Activated CD4-positive, CD25-positive, alpha-beta regulatory T cell (primary cell): ENCODE measurements around the gene TARS3.
"Not testable (repeated sequence)": the region's sequence is repeated elsewhere in the genome, so short reads cannot be mapped to it uniquely, and the experiment has no call there.

ENCODE experiments used
- DNase-seq, 4 experiments: peaks; one replicate each; lab custom pipeline; 2025; lab: John Stamatoyannopoulos, UW

TARS3 gene

DNA sequence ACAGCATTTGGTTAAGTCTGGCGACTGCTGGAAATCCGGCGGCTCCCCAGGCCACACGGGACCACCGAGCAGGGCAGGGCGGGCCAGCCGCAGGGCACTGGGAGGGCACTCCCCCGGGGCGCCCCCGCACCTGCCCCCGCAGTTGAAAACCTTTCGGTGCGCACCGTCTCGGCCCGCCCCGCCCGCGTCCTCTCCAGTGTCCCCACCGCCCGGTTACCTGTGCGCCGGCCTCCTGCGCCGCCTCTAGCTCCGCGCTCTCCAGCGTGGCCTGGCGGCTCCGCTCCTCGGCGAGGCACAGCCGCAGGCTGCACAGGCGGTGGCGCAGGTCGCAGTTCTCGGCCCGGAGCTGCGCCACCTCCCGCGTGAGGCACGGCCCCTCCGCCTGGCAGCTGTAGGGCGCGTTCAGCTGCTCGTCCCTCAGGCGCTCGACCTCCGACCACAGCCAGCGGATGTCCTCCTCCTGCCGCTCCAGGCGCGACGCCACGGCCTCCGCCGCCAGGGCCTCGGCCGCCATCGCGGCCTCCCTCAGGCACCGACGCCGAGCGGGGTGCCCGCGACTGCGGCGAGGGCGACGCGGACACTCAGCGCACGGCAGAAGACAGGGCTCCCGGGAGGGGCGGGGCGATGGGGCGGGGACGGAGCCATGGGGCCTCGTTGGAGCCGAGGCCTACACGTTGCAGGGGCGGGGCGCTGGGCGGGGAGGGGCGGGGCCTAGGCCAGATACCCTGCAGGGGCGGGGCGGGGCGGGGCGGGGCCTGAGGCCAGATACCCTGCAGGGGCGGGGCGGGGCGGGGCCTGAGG lies at the start of gene TARS3:
TARS3 (minus strand) TSS at position 600 of the 801 bp plus-strand sequence; CDS start at position 514, 86 bp downstream.
- DNase-seq: peak; percentile 92 to 98 (median 96)

DNA sequence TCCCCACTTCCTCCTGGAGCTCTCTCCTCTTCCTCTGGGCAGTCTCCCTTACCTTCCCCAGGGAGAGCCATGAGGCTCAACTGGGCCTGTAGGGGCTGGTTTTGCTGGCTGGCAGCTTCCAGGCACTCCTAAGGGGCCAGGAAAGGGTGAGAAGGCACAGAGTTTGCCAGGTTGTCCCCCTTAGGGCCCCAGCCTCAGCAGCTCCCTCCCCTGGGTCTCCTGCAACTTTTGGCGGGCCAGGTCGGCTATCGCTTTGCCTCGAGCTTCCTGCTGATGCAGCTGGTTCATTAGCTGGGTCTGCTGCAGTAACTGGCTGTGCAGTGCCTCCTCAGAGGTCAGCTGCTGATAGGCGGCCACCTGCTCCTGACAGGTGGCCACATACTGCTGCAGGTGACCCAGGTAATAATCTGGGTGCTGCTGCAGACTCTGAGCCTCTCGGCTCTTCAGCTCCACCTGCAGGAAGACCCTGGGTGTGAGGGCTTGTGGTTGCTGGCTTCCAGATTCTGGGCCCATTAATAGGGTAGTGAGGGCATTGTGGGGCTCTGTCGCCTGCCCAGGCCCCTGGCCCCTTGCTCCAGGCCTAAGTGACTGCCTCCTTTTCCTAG lies 49.3 kb upstream of the TARS3 start:
- no peak for DNase-seq

DNA sequence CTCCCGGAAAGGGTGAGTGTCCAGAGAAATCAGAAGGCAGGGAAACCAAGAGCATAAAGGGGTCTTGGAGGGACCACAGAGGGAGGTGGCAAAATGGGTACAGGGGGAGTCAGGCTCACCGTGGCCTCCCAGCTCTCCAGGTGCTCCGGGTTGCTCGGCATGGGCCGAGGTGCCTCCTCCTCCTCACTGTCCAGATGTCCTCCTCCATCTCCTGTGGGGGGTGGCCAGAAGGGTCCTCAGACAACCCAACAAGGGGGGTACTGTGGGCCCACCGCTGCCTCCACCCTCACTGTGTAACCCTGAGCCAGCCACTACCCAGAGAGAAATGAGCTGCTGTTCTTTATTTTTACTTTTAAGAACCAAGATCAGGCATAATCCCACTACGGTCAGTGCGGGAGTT lies 48.6 kb upstream of the TARS3 start:
- DNase-seq: no peak

DNA sequence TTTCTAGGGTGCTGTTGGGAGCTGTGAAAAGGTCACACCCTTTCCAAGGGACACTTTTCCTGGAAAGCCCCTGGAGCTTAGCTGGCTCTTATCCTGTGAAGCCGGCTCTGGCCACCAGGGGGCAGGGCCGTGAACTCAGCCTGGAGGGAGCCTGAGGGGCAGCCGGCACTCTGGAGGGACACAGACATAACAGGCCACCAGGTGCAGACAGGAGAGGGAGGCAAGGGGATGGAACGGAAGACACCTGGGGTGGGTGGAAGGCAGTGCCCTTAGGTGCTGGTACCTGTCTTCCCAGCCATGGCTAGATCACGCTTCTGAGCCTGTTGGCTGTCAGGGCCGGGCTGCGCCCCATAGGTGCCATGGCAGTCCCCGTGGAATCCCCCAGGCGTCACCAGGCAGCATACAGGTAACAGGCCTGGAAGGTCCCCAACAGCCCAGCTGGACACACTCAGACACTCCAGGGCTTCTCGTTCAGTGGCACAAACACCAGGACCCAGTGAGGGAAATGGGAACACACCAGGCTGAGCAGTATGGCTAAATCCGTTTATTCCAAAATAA lies 42.9 kb upstream of the TARS3 start:
- DNase-seq: not testable (repeated sequence)

DNA sequence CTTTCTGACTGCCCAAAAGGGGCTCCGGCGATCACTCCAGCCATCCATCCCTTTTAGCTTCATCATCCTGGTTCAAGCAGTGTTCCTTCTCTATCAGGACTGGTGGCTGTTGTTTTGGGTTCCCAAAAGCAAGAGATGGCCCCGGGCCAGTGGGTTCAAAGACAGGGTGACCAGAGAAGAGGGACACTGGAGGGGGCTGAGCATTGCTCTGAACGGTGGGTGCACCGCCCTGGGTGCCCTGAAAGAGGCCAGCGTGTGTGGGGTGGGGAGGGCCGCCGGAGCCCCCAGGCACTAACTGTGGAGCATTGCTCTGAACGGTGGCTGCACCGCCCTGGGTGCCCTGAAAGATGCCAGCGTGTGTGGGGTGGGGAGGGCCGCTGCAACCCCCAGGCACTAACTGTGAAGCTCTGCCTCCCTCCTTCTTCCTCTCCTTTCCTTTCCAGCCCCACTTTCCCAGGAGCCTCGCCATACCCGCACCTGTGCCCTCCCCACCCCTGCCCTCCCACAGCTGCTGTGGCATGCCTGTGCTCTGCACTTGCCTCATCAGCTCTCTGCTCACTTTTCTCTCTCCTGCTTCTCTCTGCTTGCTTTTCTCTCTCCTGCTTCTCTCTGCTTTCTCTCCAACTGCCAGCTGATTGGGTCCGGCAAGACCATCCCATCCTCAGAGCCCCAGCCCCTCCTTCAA lies 41.6 kb upstream of the TARS3 start:
- no peak for DNase-seq

DNA sequence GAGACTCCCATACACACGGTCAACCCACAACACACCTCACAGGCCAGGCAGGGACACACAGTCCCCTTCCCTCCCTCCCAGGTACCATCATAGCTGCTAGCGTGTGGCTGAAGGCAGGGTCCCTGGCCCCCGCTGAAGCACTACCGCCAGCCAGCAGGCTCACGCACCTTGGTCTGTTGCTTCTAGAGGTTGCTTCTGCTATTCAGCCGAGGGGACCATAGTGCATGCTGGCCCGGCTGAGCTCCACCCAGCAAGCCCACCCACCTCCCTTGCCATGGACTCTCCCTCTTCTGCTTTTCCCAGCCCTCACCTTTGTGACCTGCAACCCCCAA lies 41.0 kb upstream of the TARS3 start:
- not testable (repeated sequence) for DNase-seq

DNA sequence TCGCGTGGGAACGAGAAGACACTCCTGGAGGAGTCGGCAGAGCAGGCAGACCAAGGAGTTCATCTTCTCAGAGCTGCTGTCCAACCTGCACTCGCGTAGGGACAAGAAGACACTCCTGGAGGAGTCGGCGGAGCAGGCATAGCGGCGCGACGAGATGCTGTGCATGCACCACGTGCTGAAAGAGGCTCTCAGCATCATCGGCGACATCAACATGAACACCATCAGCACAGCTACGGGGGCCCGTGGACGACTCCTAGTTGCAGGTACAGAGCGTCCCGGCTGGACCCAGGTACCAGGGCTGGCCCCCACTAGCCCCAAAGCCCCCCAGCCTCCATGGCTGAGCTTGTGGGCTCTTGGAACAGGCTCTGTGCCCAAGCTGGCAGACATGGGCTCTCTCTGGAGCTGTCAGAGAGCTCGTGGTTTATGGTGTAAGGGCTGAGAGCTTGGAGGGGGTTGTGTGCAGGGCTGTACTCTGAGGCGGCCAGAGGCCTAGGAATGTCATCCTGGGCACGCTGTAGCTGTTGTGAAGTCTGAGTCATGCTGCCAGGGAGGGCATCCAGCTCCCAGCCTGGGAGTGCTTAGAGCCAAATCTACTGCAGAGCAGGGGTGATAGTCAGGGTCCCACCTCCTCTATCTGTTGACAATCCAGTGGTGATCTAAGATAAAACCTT lies 40.5 kb upstream of the TARS3 start:
- not testable (repeated sequence) for DNase-seq

DNA sequence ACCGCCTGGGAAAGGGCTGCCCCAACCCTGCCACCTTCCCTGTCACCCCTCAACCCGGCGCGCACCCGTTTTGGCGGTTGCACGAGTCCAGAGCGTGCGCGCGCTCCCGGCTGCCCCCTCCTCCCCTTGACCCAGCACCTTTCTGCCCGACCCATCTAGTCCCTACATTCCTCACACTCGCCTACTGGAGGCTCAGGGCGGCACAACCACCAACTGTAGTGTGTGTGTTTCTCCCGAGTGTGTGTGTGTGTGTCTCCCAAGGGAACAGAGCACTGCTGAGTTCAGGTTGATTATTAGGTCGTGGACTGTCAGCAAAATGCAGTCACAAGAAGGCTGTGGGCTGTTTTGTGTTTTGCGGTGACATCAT lies 22.4 kb upstream of the TARS3 start:
- not testable (repeated sequence) for DNase-seq

DNA sequence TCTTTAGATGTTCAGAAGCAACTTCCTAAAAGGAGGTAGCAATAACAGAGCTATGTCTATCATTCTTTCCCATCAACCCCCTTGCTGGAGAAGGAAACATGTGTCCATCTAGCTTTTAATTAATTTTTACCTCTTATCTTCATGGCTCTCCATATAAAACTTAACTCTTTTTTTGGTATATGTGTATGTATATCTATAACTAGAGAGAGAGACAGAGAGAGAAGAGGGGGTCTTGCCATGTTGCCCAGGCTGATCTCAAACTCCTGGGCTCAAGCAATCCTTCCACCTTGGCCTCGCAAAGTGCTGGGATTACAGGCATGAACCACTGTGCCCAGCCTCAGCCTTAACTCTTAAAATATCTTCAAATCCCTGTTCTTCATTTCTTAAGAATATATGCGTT lies 10.6 kb upstream of the TARS3 start:
- not testable (repeated sequence) for DNase-seq

DNA sequence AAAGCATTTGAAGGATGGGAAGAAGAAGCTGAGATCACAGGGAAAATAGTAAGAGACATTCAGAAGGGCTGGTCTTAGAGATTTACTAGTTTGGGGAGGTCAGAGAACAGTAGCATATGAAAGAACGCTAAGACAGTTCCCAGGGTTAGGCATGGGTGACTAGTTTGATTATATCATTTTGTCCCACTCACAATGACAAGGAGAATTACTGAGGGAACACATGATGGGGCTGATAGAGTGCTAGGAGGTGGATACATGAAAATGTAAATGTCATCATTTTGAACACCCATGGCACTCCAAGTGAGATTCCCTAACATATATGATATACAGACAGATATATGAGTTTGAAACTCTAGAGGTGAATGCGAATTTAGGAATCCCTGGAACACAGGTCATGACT lies 9.3 kb upstream of the TARS3 start:
- DNase-seq: no peak

DNA sequence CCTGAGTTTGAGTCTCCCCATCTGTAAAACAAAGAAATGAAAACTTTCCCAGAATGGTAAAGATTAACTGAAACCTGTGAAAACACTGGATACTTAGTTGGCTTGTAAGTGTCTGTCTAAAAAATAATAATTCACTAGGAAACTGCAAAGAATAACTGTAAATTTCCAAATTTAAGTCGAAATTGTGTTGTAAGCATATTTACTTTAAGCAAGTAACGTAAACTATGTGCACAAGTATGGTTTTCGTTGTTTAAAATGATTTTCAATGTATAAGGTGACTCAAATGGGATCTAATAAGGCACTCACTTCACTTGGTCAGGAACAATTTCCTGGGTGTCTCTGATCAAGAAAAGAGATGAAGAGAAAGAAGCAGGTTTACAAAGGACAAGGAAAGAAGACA lies 8.5 kb upstream of the TARS3 start:
- DNase-seq: no peak

DNA sequence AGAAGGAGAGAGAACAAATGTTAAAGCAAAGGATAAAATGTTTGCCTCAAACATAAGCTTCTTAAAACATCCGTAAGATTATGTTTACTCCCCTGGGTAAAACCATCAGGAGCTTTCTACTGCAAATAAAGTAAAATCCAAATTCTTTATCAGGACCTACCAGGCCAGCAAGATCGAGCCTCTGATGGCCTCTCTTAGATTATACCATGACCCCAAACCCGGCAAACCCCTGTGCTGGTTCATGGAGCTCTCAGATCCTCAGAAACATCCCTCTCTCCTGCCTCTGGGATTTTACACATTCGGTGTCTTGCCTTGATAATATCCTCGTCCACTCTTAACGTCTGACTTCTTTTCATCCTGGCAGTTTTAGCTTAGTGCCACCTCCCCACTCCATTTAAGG lies 7.5 kb upstream of the TARS3 start:
- DNase-seq: no peak

DNA sequence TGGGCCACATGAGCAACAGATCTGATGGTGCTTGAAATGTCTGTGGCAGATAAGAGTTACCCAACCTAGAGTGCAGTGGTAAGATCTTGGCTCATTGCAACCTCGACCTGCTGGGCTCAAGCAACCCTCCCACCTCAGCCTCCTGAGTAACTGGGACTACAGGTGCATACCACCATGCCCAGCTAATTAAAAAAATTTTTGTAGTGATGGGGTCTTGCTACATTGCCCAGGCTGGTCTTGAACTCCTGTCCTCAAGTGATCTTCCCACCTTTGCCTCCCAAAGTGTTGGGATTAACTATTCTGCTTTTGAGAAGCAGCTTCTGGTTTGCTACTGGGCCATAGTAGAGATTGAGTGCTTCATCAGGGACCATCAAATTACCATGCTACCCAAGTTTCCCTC lies 2.9 kb upstream of the TARS3 start:
- no peak for DNase-seq

DNA sequence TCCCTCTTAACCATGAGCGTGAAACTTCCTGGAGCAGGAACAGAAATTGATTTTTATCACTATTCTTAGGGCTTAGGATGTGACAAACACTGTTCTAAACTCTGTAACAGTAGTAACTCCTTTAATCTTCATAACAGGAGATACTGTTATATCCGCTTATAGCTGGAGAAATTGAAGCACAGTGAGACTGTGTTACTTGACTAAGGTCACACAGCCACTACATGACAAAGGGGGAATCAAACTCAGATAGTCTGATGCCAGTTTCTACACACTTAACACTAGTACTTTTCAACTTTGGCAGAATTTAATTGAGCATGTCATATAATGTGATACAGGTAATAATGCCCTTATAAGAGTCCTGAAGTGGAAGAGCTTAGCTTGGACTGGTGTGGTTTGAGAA lies 800 bp upstream of the TARS3 start:
- DNase-seq: no peak

DNA sequence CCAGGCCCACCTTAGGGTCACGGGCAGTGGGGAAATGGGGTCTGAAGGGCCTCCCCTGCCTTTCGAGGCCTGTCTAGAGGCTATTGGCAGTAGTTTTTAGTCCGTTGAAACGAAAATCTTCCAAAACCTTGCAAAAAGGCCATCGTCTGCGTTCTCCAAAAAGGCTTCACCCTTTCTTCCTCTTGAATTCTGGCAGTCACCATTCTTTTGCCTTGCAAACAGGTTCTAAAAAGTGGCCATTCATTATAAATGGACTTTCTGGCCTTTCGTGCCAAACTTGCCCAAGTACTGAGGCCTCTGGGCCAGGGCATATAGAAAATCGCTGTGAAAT lies 367 bp upstream of the TARS3 start:
- DNase-seq: no peak

DNA sequence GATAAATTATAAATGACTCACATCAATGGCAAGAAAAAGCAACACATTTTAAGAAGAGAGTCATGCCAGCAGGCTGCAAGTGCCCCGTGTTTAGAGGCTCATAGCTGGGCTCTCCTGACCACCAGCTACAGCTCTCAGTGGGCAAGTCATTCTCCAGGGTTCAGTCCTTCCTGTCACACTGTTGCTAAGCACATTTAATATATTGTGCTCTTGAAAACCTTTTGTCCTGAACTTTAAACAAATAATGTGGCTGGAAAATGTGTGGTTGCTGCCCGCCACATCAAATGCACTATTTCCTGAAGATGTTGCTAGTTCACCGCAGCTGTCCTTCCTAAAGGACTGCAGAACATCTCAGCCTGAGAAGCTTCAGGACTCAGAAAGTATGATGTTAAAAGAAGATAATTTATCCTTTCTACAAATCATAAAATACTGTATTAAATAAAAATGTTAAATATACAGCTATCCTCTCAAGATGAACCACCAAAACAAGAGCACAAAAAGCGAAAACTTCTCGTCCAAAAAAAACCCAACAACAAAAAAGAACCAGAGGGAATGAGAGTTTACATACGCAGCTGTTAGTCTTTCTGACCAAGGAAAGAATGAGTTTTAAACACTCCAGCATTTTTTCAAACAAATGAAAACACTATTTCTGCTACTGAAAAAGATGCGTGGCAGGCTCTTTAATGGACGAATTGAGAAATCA lies 951 bp downstream of the TARS3 start:
- DNase-seq: no peak

DNA sequence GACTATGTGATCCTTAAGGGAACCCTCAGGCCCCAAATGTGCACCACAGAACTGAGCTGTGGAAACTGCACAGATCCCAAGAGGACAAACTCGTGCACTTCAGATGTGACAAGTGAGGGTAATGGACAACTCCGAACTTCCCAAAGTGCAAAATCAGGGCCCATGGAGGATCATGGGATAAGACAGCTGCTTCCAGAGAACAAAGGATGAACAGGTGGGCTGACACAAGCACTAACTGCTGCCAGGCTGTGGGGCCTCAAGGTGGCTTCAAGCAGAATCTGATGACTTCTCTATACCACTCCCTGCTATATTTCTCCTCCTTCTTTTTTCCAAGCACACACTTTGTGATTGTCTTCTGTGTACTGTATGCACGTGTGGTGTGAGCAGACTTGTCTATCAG lies 5.4 kb downstream of the TARS3 start:
- no peak for DNase-seq

DNA sequence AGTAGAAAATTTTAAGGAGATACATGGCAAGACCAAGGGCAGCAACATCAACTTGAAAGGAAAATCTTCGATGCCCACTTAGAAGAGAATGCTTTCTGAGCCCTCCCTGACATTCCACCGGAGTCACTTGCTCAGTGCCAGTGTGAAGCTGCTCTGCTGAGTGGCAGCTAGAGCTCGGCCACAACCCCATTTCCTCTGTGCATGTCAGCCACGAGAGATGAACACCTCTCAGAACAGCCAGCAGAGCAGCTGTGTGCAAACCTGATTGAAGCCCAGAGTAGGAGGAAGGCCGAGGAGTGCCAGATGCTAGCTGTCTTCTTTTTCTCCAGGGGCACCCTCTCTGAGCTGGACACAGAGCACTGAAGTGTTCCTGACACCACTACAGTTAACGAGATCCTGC lies 12.2 kb downstream of the TARS3 start:
- no peak for DNase-seq

DNA sequence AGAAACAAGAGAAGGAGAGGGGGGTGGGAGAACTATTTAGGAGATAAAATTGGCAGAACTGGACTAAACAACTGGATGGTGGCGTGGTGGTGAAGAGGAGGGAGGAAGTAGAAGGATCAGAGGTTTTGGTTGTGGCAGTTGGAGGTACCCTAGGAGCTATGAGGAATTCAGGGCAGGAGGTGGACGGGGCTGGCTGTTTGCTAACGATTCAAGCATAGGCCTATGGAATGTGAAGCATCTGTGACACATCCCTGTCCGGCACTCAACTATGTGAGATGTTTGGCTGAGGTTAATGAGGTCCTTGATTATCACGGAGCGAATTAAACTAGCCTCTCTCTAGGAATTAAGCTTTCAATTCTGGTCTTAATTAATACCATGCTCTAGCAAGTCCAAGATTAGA lies 13.5 kb downstream of the TARS3 start:
- DNase-seq: no peak

DNA sequence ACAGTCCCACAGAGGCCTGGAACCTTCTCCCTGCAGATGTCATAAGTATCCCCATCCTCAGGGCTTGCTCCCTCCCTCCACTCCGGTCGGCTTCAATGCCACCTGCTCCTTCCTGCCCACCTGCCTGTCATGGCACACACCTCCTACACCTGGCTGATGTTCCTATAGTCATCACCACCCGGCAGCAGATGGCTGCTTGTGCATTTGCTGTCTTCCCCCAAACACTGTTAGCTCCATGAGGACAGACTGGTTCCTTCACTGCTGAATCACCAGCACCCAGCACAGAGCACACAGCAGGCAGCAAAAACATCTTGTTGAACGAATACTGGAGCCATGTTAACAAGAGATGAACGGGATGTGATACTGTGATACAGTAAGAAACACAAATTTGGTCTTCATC lies 14.8 kb downstream of the TARS3 start:
- no peak for DNase-seq

DNA sequence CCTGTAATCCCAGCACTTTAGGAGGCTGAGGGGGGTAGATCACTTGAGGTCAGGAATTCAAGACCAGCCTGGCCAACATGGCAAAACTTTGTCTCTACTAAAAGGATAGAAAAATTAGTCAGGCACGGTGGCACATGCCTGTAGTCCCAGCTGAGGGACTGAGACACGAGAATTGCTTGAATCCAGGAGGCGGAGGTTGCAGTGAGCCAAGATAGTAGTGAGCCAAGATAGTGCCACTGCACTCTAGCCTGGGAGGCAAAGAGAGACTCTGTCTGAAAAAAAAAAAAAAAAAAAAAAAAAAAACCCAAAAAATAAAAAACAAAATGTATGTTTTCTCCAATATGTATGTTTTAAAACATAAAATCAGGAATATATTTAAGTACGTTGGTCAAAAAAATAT lies 16.3 kb downstream of the TARS3 start:
- no peak for DNase-seq

DNA sequence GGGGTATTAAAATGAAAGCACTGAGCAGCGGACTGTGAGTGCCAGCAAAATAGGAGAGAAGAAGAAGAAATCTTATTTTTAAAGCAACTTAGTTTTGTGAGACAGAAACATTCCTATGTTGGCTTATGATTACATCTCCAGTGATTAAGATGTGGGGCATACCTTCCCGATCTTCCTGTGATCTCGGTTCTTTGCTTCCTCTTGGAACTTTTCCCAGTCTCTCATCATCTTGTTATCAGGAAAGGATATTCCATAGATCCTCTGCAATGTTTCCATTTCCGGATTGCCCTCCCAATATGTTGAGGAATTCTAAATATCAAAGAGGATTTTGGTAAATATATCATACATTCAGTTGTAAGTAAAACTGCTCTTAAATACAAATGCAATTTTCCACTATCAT lies 22.2 kb downstream of the TARS3 start:
- no peak for DNase-seq
